GM21737 (cell line): Measurements from ENCODE around the gene PPT1.

Source experiments
- ATAC-seq: cut with Tn5 transposase; IDR thresholded peaks from one replicate; pipeline ENCODE4 v1.9.1; 2021; ENCODE audit warnings: mild to moderate bottlenecking, moderate library complexity; ENCODE audit not compliant: unreplicated experiment

Gene PPT1

GRCh38 chr1:40096977-40097782 is at the start of gene PPT1:
Gene PPT1 (minus strand): TSS chr1:40097252. CDS start chr1:40097238, 14 bp downstream.
- ATAC-seq: peak; percentile 80

- no peak for ATAC-seq
These were observed 47.0 kb upstream of the PPT1 start for GRCh38 chr1:40143891-40144575.

GRCh38 chr1:40141878-40142535 is 45.0 kb upstream of the PPT1 start:
- no peak for ATAC-seq

DNA sequence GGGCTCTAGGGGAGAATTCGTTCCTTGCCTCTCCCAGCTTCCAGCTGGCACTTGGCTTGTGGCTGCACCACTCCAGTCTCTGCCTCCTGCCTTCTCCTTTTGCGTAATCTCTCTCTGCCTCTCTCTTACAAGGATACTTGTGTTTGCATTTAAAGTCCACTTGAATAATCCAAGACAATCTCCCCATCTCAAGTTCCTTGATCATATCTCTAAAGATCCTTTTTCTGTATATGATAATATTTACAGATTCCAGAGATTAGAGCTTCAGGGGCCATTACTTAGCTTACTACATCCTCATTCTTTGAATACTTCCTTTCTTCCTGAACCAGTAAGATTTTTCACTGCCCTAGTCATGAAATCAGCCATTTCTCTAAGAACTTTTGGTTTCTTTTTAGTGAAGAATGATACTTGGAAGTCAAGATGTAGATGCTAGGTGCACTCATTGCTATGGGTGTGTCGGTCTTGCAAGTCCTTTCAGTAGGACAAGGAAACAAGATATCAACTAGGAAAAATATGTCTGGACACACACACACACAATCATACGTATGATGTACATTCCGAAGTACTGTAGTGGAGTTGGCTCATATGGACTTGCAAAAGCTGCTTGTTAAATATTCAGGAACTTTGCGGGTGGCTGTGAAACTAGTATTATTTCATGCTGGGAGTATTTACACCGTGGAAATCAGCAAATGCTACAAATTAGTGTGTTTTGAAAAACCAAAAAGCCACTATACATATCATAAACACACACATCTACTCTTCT is 43.3 kb upstream of the PPT1 start:
- ATAC-seq: no peak

DNA sequence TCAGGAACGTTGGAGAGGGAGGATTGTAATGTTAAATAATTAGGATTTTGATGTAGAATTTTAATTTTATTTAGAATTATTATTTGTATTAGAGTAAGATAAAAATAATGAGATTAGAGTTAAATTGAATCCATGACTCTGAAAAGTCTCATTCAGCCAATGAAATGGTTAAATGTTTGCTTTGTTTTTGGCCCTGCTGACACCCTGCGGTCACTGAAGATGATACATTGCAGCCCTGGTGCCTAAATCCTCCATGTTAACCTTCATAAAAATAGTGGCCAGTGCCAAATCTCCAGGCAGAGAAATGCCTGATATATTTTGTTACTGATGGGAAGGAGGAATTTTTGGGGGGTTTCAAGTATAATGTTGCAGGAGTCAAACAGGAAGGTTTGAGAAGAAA is 36.8 kb upstream of the PPT1 start:
- ATAC-seq: no peak

GRCh38 chr1:40133312-40133665 is 36.2 kb upstream of the PPT1 start:
- ATAC-seq: no peak

- no peak for ATAC-seq
These were observed 35.6 kb upstream of the PPT1 start for GRCh38 chr1:40132383-40133311.

DNA sequence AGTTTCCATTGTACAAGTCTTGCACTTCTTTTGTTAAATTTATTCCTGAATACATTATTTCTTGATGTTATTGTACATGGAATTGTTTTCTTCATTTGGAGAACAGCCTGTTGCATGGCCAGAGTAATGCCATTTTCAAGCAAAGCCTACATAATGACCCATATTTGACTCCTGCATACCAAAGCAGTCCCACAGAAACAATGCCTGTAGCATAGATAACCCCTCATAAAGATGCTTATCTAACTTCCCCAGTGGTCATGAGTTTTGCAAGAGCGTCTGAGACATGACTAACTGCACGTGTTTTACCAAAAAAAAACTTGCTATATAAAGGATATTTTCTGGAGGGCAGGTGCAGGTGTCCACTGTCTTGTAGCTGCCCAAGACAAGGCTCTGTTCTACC is 33.8 kb upstream of the PPT1 start:
- ATAC-seq: no peak

DNA sequence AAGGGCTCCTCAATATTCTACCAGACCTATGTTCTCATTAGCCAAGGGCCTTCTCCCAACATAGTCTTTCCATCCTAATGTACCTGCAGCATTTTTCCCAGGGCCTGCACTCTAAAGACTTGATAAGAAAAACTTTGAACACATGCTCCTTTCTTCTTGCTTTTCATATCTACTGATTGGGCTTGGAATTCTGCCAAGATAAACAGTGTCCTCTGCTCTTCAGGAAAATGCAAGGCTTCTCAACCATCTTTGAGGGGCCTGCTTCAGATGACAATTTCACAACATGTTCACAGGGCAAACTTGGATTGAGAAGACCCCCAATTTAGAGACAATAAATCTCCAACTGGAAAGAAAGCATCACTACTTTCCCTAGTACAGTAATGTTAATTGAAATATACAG is 25.8 kb upstream of the PPT1 start:
- ATAC-seq: no peak

GRCh38 chr1:40120128-40120527 is 23.1 kb upstream of the PPT1 start:
- ATAC-seq: no peak

DNA sequence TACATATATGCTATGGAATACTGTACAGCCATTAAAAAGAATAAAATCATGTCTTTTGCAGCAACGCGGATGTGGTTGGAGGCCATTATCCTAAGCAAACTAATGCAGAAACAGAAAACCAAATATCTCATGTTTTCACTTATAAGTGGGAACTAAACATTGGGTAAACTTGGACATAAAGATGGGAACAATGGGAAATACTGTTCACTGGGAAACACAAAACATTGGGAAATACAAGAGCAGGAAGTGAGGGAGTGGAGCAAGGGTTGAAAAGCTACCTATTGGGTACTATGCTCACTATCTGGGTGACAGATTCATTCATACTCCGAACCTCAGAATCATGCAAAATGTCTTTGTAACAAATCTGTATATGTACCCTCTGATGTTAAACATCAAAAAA is 17.3 kb upstream of the PPT1 start:
- ATAC-seq: no peak

DNA sequence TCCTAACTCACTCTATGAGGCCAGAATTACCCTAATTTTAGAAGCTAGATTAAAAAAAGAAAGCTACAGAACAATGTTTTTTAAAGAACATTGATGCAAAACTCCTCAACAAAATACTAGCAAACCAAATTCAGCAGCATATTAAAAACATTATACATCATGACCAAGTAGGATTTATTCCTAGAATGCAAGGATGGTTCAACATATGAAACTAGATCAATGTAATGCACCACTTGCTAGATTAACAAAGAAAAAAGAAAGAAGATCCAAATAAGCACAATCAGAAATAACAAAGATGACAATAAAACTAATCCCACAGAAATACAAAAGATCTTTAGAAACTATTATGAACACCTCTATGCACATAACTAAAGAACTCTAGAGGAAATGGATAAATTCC is 13.3 kb upstream of the PPT1 start:
- ATAC-seq: no peak

DNA sequence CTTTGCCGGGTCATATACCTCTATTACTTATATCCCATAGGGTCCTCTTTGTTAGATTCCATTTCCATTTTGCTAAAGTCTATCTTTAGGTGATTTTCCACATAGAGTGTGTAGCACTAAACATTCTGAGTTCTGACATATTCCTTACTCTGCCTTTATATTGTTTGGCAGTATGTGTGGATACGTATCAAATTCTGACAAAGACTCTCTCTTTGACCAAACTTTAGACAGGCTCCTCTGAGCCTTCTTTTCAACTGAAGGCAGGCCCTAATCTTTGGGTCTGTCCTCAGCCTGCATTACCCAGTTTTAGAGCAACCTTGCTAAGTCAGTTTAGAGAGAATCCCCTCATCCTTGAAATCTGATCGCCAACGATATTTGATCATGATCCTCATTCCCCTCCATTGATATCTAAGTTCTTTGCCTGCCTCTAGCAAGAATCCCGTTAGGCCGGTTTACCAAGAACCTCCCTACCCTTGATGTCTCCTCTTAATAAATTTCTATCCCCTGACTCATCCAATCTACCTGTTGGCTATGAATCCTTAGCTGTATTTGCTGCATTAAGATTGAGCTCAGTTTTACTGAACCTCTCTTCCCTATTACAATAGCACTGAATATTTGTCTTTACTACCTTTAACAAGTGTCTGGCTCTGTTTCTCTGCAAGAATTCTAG is 10.4 kb upstream of the PPT1 start:
- no peak for ATAC-seq

DNA sequence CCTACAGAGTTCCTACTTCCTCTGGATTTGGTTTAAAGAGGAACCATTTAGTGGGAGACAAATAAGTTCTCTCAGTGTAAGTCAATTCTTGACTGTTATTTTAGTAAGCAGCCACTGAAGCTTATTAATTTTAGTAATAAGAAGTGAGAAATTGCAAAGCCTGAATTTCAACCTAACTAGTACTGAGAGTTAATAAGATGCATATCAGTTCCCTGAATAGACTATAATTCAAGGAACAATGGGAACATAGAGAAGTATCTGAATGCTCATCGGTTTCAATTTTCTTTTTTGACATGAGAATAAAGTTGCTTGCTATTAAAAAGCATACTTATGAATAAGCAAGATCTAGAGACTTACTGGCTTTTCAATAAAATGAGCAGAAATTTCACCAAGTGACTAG is 8.0 kb upstream of the PPT1 start:
- no peak for ATAC-seq

- ATAC-seq: no peak
These were observed 5.8 kb upstream of the PPT1 start for GRCh38 chr1:40102896-40103295.

DNA sequence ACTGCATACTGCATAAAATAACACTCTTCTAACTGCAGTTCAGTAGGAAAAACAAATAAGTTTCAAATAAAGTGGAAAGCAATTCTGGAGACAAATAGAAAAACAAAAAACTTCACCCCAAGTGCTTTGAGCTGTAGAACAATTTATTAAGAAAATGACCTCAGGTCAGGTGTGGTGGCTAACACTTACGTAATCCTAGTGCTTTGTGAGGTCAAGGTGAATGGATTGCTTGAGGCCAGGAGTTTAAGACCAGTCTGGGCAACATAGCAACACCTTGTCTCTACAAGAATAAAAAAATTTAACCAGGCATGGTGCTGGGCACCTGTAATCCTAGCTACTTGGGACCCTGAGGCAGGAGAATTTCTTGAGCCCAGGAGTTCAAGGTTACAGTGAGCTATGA is 5.0 kb upstream of the PPT1 start:
- ATAC-seq: no peak

DNA sequence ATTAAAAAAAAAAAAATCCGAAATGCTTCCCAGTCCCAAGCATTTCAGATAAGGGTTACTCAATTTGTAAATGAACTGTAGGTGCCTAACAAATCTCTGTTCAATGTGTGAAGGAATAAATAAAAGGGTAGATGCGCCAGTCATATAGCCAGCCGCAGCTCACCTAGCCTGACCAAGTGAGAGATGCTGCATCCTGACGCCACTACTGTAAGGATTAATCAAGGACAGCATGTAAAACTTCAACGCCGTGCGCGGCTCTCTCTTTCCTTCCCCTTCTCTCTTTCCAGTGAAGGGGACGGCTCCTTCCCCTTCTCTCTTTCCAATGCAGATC is 441 bp downstream of the PPT1 start:
- ATAC-seq: peak; percentile 11

GRCh38 chr1:40095806-40096205 is 1.2 kb downstream of the PPT1 start:
- no peak for ATAC-seq

DNA sequence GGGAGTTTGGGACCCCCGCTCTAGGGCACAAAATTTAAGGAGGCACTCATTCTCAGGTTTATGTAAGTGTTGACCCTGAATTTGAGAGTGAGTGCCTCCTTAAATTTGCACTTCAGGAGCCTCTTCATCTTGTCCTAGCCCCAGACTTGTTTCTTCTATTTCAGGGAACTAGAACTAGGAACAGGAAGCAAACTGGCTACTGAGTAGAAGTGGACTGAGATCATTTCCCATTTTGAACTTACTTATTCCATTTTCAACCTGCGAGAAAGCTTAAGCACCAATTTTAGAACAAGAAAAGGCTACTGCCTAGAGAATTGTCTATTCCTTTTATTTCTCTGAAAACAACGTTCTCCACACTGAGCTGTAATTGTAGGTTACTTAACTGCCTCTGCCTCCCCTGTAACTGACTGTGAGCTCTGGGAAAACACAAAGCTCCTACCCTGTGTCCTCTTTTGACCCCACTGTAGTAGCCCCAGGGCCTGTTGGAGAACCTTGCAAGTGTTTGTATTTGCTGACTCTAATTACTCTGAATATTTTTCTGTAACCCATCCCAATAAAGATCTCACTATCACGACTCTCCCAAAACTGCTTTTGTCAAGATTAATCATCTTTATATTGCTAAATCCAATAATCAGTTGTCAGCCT is 2.5 kb downstream of the PPT1 start:
- ATAC-seq: no peak
